ENCODE results near the gene C2. TPM values are rescaled to one million over a fixed set of nuclear protein-coding genes. Genes with fewer than 3 reads are reported as not detected.

C2 gene
- total RNA-seq, 4 donors from 2014 or later, result 2.5 to 6.2 (median 4.4) TPM

- no peaks in the 10 kb centered on the region for H3K9me3 ChIP-seq
- peaks cover 3 to 10% of the 10 kb centered on the region in 2 donors for H3K4me1 ChIP-seq
- 84 to 94% methylated on average over 10 of the region's 10 CpGs for WGBS, 2 donors
- TF ChIP-seq CTCF (IDR thresholded peaks at IDR 0.05) (no peak), POLR2A (IDR thresholded peaks at IDR 0.05) (no peak)
- H3K27ac ChIP-seq, result no peak overlapping the region
- intact Hi-C loops (cut with DNase I), result no loop called here
- peaks cover 40 to 46% of the 10 kb centered on the region in 2 donors for H3K36me3 ChIP-seq
- no peak for DNase-seq
- no peaks in the 10 kb centered on the region for H3K27me3 ChIP-seq
- H3K4me3 ChIP-seq (replicated peaks in 1 of 3), result no peak overlapping the region
Measured at GRCh38 chr6:31880616-31881015, 46.9 kb upstream of the C2 start.

GRCh38 chr6:31881136-31881859 lies 46.2 kb upstream of the C2 start:
- no peak overlapping the region for H3K4me3 ChIP-seq (replicated peaks in 1 of 3)
- 87 to 92% methylated on average over 9 of the region's 9 CpGs for WGBS, 2 donors
- intact Hi-C loops (cut with DNase I), result no loop called here
- peaks cover 3 to 10% of the 10 kb centered on the region in 2 donors for H3K4me1 ChIP-seq
- no peaks in the 10 kb centered on the region for H3K9me3 ChIP-seq
- H3K27ac ChIP-seq, result no peak overlapping the region
- H3K36me3 ChIP-seq, result peaks cover 44 to 49% of the 10 kb centered on the region in 2 donors
- no peaks in the 10 kb centered on the region for H3K27me3 ChIP-seq
- TF ChIP-seq POLR2A (IDR thresholded peaks at IDR 0.05), result no peak
- no peak for TF ChIP-seq CTCF (IDR thresholded peaks at IDR 0.05)
- no peak for DNase-seq

- Histone ChIP-seq H3K9me3 (no peaks in the 10 kb centered on the region), H3K27me3 (no peaks in the 10 kb centered on the region), H3K36me3 (peaks cover 53 to 59% of the 10 kb centered on the region in 2 donors), H3K4me3 (replicated peaks in 1 of 3) (no peak overlapping the region), H3K4me1 (peaks cover 3 to 9% of the 10 kb centered on the region in 2 donors), H3K27ac (no peak overlapping the region)
- 83 to 93% methylated on average over 3 to 6 of the region's 6 CpGs for WGBS, 2 donors
- intact Hi-C loops (cut with DNase I), result no loop called here
- TF ChIP-seq CTCF (IDR thresholded peaks at IDR 0.05), result no peak
- TF ChIP-seq POLR2A (IDR thresholded peaks at IDR 0.05), result no peak
- no peak for DNase-seq
Measured at GRCh38 chr6:31882344-31882743, 45.2 kb upstream of the C2 start.

GRCh38 chr6:31883676-31884075 lies 43.8 kb upstream of the C2 start:
- intact Hi-C loops (cut with DNase I), result no loop called here
- Histone ChIP-seq H3K9me3 (no peaks in the 10 kb centered on the region), H3K36me3 (peaks cover 65 to 69% of the 10 kb centered on the region in 2 donors), H3K27ac (no peak overlapping the region), H3K4me3 (replicated peaks in 1 of 3) (no peak overlapping the region), H3K27me3 (no peaks in the 10 kb centered on the region), H3K4me1 (no peaks in the 10 kb centered on the region)
- TF ChIP-seq POLR2A (IDR thresholded peaks at IDR 0.05) (no peak), CTCF (IDR thresholded peaks at IDR 0.05) (no peak)
- DNase-seq, result no peak
- WGBS, 2 donors, result 93 to 94% methylated on average over 11 to 12 of the region's 12 CpGs

- H3K36me3 ChIP-seq, result peaks cover 65 to 77% of the 10 kb centered on the region in 2 donors
- no peak for TF ChIP-seq POLR2A (IDR thresholded peaks at IDR 0.05)
- no peak for TF ChIP-seq CTCF (IDR thresholded peaks at IDR 0.05)
- 85 to 95% methylated on average over 4 to 20 of the region's 22 CpGs for WGBS, 2 donors
- intact Hi-C loops (cut with DNase I), result no loop called here
- no peaks in the 10 kb centered on the region for H3K4me1 ChIP-seq
- H3K27me3 ChIP-seq, result no peaks in the 10 kb centered on the region
- H3K9me3 ChIP-seq, result no peaks in the 10 kb centered on the region
- no peak overlapping the region for H3K27ac ChIP-seq
- H3K4me3 ChIP-seq (replicated peaks in 1 of 3), result no peak overlapping the region
- no peak for DNase-seq
Measured at GRCh38 chr6:31884528-31885035, 42.9 kb upstream of the C2 start.
